Fibroblast of pulmonary artery (primary cell): ENCODE data around the gene GNB1.
A peak's percentile ranks its signal among the peaks of the same experiment; 100 is the strongest.

Source experiments
- DNase-seq: peaks from one replicate; pipeline ENCODE4 v3.0.0-alpha.2; 2010; ENCODE audit warnings: low read depth
- H3K4me3 ChIP-seq: replicated peaks from 2 replicates; pipeline ENCODE4 v1.5.1; 2011; ENCODE audit warnings: low read depth, mild to moderate bottlenecking, control low read depth, low read length, moderate library complexity
- TF ChIP-seq, protein P1 (sequence below): IDR thresholded peaks from 2 replicates; pipeline ENCODE4 v1.5.1; 2011; ENCODE audit warnings: mild to moderate bottlenecking, control low read depth, low read length, inconsistent platforms; ENCODE audit errors: missing control alignments

The GNB1 gene

DNA sequence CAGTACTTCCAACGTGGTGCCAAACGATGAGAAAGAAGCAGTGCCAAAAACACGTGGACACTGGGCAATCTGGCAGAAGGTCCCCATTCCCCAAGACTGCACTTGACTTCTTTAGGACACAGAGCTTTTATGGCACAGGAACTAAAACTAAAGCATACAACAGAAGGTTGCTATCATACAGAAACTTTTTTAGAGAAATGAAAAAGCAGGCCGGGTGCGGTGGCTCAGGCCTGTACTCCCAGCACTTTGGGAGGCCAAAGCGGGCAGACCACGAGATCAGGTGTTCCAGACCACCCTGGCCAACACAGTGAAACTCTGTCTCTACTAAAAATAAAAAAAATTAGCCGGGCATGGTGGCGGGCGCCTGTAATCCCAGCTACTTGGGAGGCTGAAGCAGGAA is 43.0 kb downstream of the GNB1 start:
- no peak overlapping the region for H3K4me3 ChIP-seq
- DNase-seq = no peak
- TF ChIP-seq, protein P1, sequence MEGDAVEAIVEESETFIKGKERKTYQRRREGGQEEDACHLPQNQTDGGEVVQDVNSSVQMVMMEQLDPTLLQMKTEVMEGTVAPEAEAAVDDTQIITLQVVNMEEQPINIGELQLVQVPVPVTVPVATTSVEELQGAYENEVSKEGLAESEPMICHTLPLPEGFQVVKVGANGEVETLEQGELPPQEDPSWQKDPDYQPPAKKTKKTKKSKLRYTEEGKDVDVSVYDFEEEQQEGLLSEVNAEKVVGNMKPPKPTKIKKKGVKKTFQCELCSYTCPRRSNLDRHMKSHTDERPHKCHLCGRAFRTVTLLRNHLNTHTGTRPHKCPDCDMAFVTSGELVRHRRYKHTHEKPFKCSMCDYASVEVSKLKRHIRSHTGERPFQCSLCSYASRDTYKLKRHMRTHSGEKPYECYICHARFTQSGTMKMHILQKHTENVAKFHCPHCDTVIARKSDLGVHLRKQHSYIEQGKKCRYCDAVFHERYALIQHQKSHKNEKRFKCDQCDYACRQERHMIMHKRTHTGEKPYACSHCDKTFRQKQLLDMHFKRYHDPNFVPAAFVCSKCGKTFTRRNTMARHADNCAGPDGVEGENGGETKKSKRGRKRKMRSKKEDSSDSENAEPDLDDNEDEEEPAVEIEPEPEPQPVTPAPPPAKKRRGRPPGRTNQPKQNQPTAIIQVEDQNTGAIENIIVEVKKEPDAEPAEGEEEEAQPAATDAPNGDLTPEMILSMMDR = no peak

DNA sequence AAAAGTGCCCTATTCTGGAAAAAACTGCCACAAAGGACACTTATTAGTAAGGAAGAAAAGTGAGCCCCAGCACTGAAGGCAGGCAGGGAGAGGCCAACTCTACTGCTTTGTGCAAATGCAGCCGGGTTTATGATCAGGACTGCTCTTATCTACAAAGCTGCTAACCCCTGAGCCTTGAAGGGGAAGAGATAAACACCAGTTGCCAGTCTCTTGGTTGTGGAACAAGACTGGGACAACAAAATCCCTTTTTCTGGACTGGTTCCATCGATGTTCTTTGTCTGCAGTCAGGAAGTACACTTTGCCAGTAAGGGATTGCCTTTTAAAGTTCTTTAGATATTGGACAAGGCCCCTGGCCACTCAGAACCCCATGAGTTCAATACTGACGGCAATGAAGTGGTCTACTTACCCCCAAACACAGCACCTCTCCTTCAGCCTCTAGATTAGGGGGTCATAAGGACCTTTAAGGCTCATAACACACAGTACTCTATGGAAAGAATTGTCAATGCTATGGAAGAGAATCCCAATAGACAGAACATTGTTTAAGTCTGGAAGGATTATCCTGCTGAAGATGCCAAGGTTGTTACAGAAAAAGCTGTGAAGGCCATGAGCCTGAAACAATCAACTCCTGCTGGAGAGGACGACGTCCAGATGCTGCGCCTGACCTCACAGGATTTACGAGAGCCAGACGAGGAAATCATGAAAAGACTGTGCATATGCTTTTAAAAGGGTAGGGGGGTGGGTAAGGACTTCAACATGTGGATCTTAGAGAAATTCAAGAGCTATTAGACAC is 43.6 kb downstream of the GNB1 start:
- peak; percentile 45 for DNase-seq
- TF ChIP-seq, protein P1 = no peak
- no peak overlapping the region for H3K4me3 ChIP-seq

DNA sequence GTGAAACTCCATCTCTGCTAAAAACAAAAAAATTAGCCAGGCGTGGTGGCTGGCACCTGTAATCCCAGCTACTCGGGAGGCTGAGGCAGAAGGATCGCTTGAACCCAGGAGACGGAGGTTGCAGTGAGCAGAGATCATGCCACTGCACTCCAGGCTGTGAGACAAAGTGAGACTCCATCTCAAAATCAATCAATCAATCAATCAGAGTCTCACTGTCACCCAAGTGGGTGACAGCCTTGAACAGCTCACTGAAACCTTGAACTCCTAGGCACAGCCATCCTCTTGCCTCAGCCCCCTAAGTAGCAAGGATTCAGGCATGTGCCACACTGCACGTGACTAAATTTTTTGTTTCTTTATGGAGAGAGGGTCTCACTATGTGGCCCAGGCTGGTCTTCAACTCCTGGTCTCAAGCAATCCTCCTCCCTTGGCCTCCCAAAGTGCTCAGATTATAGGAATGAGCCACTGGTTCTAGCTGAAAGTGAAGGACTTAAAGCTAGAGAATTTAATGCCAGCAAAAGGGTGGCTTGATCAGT is 44.4 kb downstream of the GNB1 start:
- TF ChIP-seq, protein P1 = no peak
- H3K4me3 ChIP-seq = no peak overlapping the region
- DNase-seq = no peak

DNA sequence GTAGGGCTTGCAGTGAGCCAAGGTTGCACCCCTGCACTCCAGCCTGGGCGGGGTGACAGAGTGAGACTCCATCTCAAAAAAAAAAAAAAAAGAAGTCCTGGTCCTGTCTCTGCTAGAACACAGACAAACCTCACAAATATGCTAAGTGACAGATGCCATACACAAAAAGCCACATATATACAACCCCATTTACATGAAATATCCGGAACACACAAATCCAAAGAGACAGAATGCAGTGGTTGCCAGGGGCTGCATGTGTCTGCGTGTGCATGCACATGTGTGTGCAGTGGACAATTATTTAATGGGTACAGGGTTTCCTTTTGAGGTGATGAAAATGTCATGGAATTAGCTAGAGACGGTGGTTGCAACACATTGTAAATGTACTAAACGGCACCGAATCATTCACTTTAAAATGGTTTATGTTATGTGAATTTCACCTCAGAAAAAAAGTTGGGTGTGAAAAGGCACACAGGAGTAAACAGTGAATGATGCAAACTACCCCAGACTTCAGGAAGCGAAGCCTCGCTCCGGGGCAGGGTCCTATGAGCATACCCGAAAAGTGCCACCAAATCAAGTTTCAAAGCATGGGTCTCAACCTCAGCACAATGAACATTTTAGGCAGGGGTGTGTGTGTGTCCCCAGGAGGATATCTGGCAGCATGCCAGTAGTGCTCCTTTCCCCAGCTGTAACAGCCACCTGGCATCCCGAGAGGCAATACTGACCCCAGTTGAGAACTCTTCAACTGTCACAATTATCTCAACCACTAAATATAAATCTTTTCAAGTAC is 48.3 kb downstream of the GNB1 start:
- H3K4me3 ChIP-seq = no peak overlapping the region
- TF ChIP-seq, protein P1 = no peak
- no peak for DNase-seq

DNA sequence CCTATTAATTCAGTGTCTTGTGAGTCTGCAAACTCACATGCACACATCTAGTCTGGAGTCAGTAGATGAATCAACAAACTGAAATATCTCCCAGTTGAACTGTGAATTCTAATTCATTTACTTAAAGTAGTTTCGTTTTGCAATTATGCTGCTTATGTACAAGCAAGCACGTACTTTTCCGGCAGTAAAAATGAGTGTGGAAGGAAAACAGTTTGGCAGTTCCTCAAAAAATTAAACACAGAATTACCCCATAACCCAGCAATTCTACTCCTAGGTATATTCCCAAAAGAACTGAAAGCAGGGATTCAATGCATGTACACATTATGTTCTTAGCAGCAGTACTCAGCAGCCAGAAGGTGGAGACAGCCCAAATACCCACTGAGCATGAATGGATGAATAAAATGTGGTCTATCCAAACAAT is 49.3 kb downstream of the GNB1 start:
- DNase-seq = no peak
- TF ChIP-seq, protein P1 = no peak
- no peak overlapping the region for H3K4me3 ChIP-seq

DNA sequence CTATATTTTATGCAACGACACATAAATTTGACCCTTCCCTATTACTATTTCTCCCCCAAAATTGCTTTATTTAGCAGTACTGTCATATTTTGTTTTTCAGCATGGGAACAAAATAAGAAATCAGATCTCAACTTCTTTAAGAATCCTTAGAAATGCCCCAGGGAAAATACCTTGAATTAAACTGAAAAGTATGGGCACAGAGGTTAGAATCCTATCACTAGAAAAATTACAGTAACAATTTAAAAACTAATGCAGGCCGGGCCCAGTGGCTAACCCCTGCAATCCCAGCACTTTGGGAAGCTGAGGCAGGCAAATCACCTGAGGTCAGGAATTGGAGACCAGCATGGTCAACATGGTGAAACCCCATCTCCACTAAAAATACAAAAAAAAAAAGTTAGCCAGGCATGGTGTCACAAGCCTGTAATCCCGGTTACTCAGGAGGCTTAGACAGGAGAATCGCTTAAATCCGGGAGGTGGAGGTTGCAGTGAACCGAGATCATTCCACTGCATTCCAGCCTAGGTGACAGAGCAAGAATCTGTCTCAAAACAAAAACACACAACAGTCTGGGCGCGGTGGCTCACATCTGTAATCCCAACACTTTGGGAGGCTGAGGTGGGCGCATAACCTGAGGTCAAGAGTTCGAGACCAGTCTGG is 51.4 kb downstream of the GNB1 start:
- TF ChIP-seq, protein P1 = no peak
- no peak for DNase-seq
- no peak overlapping the region for H3K4me3 ChIP-seq
